HEK293 (cell line): Measurements from ENCODE around the gene ZFP91.
A peak's percentile ranks its signal among the peaks of the same experiment; 100 is the strongest.

Source experiments
- BCL11B ChIP-seq: fragments of 450-650 bp; formaldehyde crosslinking; IDR thresholded peaks from 2 replicates; pipeline ENCODE4 v1.5.1; 2016; ENCODE audit warnings: low read depth, missing biosample characterization, missing genetic modification characterization
- HOXD13 ChIP-seq: sonication (generic); formaldehyde crosslinking; IDR thresholded peaks from 2 replicates; pipeline ENCODE4 v1.8.0; 2022; ENCODE audit warnings: missing genetic modification reagents, borderline replicate concordance
- MEIS1 ChIP-seq: sonication (generic); formaldehyde crosslinking; IDR thresholded peaks from 2 replicates; pipeline ENCODE4 v1.8.1; 2022; ENCODE audit warnings: missing genetic modification reagents, mild to moderate bottlenecking, borderline replicate concordance
- OSR2 ChIP-seq: fragments of 450-650 bp; formaldehyde crosslinking; IDR thresholded peaks from 2 replicates; pipeline ENCODE4 v1.5.1; 2016; ENCODE audit warnings: missing biosample characterization, missing genetic modification characterization
- SCRT1 ChIP-seq: fragments of 450-650 bp; formaldehyde crosslinking; IDR thresholded peaks from 2 replicates; pipeline ENCODE4 v1.5.1; 2016; ENCODE audit warnings: missing biosample characterization, missing genetic modification characterization, borderline replicate concordance
- TRIM28 ChIP-seq: IDR thresholded peaks from 2 replicates; pipeline ENCODE4 v1.6.1; 2011; ENCODE audit warnings: low read length, control low read depth, borderline replicate concordance
- YY2 ChIP-seq: fragments of 450-650 bp; formaldehyde crosslinking; IDR thresholded peaks from 2 replicates; pipeline ENCODE4 v1.5.1; 2016; ENCODE audit warnings: missing biosample characterization, missing genetic modification characterization
- ZBTB1 ChIP-seq: fragments of 450-650 bp; formaldehyde crosslinking; IDR thresholded peaks from 2 replicates; pipeline ENCODE4 v1.5.1; 2016; ENCODE audit warnings: missing biosample characterization, missing genetic modification characterization
- ZFP37 ChIP-seq: fragments of 450-650 bp; formaldehyde crosslinking; IDR thresholded peaks from 2 replicates; pipeline ENCODE4 v1.5.1; 2016; ENCODE audit warnings: missing biosample characterization, missing genetic modification characterization
- ZNF114 ChIP-seq: fragments of 450-650 bp; formaldehyde crosslinking; IDR thresholded peaks from 2 replicates; pipeline ENCODE4 v1.5.0; 2017; ENCODE audit warnings: missing biosample characterization, missing genetic modification characterization
- ZNF132 ChIP-seq: fragments of 450-650 bp; formaldehyde crosslinking; IDR thresholded peaks from 2 replicates; pipeline ENCODE4 v1.5.1; 2017; ENCODE audit warnings: missing biosample characterization, missing genetic modification characterization, borderline replicate concordance
- ZNF133 ChIP-seq: fragments of 450-650 bp; formaldehyde crosslinking; IDR thresholded peaks from 2 replicates; pipeline ENCODE4 v1.5.1; 2016; ENCODE audit warnings: missing biosample characterization, missing genetic modification characterization
- ZNF140 ChIP-seq: fragments of 450-650 bp; formaldehyde crosslinking; IDR thresholded peaks from 2 replicates; pipeline ENCODE4 v1.5.1; 2016; ENCODE audit warnings: missing biosample characterization, missing genetic modification characterization
- ZNF202 ChIP-seq: fragments of 450-650 bp; formaldehyde crosslinking; IDR thresholded peaks from 2 replicates; pipeline ENCODE4 v1.5.1; 2016; ENCODE audit warnings: missing biosample characterization, missing genetic modification characterization, borderline replicate concordance
- ZNF214 ChIP-seq: fragments of 450-650 bp; formaldehyde crosslinking; IDR thresholded peaks from 2 replicates; pipeline ENCODE4 v1.5.1; 2017; ENCODE audit warnings: missing biosample characterization, mild to moderate bottlenecking, missing genetic modification characterization, borderline replicate concordance
- ZNF37A ChIP-seq: fragments of 450-650 bp; IDR thresholded peaks from 2 replicates; pipeline ENCODE4 v1.5.1; 2018; ENCODE audit warnings: missing biosample characterization, missing genetic modification characterization
- ZNF416 ChIP-seq: fragments of 450-650 bp; formaldehyde crosslinking; IDR thresholded peaks from 2 replicates; pipeline ENCODE4 v1.5.1; 2016; ENCODE audit warnings: missing biosample characterization, missing genetic modification characterization
- ZNF426 ChIP-seq: fragments of 450-650 bp; formaldehyde crosslinking; IDR thresholded peaks from 2 replicates; pipeline ENCODE4 v1.5.1; 2017; ENCODE audit warnings: missing biosample characterization, missing genetic modification characterization, mild to moderate bottlenecking, inconsistent platforms, moderate library complexity
- ZNF48 ChIP-seq: fragments of 450-650 bp; formaldehyde crosslinking; IDR thresholded peaks from 2 replicates; pipeline ENCODE4 v1.5.1; 2016; ENCODE audit warnings: missing biosample characterization, missing genetic modification characterization
- ZNF501 ChIP-seq: fragments of 450-650 bp; formaldehyde crosslinking; IDR thresholded peaks from 2 replicates; pipeline ENCODE4 v1.5.1; 2016; ENCODE audit warnings: missing biosample characterization, missing genetic modification characterization
- ZNF555 ChIP-seq: fragments of 450-650 bp; formaldehyde crosslinking; conservative IDR thresholded peaks from 2 replicates; pipeline ENCODE4 v1.5.1; 2017; ENCODE audit warnings: missing biosample characterization, mild to moderate bottlenecking, missing genetic modification characterization, inconsistent platforms
- ZNF624 ChIP-seq: fragments of 450-650 bp; formaldehyde crosslinking; IDR thresholded peaks from 2 replicates; pipeline ENCODE4 v1.5.1; 2017; ENCODE audit warnings: missing biosample characterization, missing genetic modification characterization
- ZNF670 ChIP-seq: fragments of 450-650 bp; formaldehyde crosslinking; IDR thresholded peaks from 2 replicates; pipeline ENCODE4 v1.5.1; 2016; ENCODE audit warnings: missing biosample characterization, missing genetic modification characterization, low read depth
- ZNF76 ChIP-seq: fragments of 450-650 bp; formaldehyde crosslinking; IDR thresholded peaks from 2 replicates; pipeline ENCODE4; 2016; ENCODE audit warnings: low read depth, missing biosample characterization, missing genetic modification characterization, borderline replicate concordance
- ZNF768 ChIP-seq: fragments of 450-650 bp; formaldehyde crosslinking; IDR thresholded peaks from 2 replicates; pipeline ENCODE4 v1.5.1; 2018; ENCODE audit warnings: missing biosample characterization, mild to moderate bottlenecking, missing genetic modification characterization
- TF ChIP-seq, protein P1 (sequence below): fragments of 450-650 bp; formaldehyde crosslinking; IDR thresholded peaks from 2 replicates; pipeline ENCODE4 v1.5.1; 2016; ENCODE audit warnings: missing biosample characterization, missing genetic modification characterization
- TF ChIP-seq, protein P2 (sequence below): fragments of 450-650 bp; formaldehyde crosslinking; IDR thresholded peaks from 2 replicates; pipeline ENCODE4 v1.5.1; 2017; ENCODE audit warnings: missing biosample characterization, mild to moderate bottlenecking, missing genetic modification characterization, moderate library complexity
- TF ChIP-seq, protein P3 (sequence below): fragments of 450-650 bp; IDR thresholded peaks from 2 replicates; pipeline ENCODE4 v1.5.1; 2018; ENCODE audit warnings: missing biosample characterization, missing genetic modification characterization
- TF ChIP-seq, protein P4 (sequence below): fragments of 450-650 bp; formaldehyde crosslinking; IDR thresholded peaks from 2 replicates; pipeline ENCODE4 v1.5.1; 2016; ENCODE audit warnings: missing biosample characterization, missing genetic modification characterization
- TF ChIP-seq, protein P5 (sequence below): fragments of 450-650 bp; formaldehyde crosslinking; IDR thresholded peaks from 2 replicates; pipeline ENCODE4 v1.5.1; 2016; ENCODE audit warnings: missing biosample characterization, missing genetic modification characterization
- TF ChIP-seq, protein P6 (sequence below): IDR thresholded peaks from 2 replicates; pipeline ENCODE4 v1.6.1; 2011; ENCODE audit warnings: mild to moderate bottlenecking, low read depth, low read length, borderline replicate concordance

The ZFP91 gene

DNA sequence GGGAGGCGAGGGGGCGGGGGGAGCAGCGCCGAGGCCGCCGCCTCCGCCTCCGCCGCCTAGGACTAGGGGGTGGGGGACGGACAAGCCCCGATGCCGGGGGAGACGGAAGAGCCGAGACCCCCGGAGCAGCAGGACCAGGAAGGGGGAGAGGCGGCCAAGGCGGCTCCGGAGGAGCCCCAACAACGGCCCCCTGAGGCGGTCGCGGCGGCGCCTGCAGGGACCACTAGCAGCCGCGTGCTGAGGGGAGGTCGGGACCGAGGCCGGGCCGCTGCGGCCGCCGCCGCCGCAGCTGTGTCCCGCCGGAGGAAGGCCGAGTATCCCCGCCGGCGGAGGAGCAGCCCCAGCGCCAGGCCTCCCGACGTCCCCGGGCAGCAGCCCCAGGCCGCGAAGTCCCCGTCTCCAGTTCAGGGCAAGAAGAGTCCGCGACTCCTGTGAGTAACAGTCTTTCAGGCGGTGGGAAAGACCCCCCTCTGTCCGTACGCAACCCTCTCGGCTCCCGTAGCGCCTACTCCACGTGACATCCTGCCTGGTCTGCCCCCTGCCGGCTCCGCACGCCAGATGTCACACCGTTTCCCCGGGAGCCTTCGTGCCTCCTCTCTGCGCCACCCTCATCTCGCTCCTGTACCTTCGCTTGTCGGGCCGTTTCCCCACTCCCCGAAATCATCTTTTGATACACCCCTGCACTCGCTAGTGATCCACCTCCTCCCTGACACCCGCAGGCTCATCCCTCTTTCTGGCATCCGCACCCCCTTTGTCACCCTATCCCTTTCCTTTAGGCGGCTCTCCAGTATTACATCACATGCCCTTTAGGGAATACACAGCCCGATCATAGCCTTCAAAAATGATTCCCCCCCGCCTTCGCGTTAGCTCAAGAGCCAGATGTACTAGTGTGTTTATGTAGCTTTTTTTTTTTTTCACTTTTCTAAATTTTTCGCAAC lies 598 bp downstream of the ZFP91 start (continued):
- TF ChIP-seq, protein P1, sequence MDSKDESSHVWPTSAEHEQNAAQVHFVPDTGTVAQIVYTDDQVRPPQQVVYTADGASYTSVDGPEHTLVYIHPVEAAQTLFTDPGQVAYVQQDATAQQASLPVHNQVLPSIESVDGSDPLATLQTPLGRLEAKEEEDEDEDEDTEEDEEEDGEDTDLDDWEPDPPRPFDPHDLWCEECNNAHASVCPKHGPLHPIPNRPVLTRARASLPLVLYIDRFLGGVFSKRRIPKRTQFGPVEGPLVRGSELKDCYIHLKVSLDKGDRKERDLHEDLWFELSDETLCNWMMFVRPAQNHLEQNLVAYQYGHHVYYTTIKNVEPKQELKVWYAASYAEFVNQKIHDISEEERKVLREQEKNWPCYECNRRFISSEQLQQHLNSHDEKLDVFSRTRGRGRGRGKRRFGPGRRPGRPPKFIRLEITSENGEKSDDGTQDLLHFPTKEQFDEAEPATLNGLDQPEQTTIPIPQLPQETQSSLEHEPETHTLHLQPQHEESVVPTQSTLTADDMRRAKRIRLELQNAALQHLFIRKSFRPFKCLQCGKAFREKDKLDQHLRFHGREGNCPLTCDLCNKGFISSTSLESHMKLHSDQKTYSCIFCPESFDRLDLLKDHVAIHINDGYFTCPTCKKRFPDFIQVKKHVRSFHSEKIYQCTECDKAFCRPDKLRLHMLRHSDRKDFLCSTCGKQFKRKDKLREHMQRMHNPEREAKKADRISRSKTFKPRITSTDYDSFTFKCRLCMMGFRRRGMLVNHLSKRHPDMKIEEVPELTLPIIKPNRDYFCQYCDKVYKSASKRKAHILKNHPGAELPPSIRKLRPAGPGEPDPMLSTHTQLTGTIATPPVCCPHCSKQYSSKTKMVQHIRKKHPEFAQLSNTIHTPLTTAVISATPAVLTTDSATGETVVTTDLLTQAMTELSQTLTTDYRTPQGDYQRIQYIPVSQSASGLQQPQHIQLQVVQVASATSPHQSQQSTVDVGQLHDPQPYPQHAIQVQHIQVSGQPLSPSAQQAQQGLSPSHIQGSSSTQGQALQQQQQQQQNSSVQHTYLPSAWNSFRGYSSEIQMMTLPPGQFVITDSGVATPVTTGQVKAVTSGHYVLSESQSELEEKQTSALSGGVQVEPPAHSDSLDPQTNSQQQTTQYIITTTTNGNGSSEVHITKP (tag by site-specific recombination): peak; percentile 94
- no peak for TF ChIP-seq ZNF555 (tag by site-specific recombination)
- TF ChIP-seq, protein P2, sequence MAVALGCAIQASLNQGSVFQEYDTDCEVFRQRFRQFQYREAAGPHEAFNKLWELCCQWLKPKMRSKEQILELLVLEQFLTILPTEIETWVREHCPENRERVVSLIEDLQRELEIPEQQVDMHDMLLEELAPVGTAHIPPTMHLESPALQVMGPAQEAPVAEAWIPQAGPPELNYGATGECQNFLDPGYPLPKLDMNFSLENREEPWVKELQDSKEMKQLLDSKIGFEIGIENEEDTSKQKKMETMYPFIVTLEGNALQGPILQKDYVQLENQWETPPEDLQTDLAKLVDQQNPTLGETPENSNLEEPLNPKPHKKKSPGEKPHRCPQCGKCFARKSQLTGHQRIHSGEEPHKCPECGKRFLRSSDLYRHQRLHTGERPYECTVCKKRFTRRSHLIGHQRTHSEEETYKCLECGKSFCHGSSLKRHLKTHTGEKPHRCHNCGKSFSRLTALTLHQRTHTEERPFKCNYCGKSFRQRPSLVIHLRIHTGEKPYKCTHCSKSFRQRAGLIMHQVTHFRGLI (tag by site-specific recombination): no peak
- TF ChIP-seq ZNF140: no peak
- TF ChIP-seq ZNF48 (tag by site-specific recombination): no peak
- TF ChIP-seq ZBTB1: 0 out of 2 replicates have a peak, but pooled peaks have one; percentile 20
- no peak for TF ChIP-seq BCL11B (tag by site-specific recombination)
- TF ChIP-seq ZNF202 (tag by site-specific recombination): no peak
- no peak for TF ChIP-seq ZNF133 (tag by site-specific recombination)
- TF ChIP-seq MEIS1 (CRISPR knock-in tag): no peak
- TF ChIP-seq TRIM28: no peak
- peak; percentile 85 for TF ChIP-seq ZNF501 (tag by site-specific recombination)
- TF ChIP-seq ZNF132 (tag by site-specific recombination): no peak
- TF ChIP-seq YY2: no peak
- no peak for TF ChIP-seq ZNF416 (tag by site-specific recombination)
- no peak for TF ChIP-seq SCRT1
- TF ChIP-seq, protein P3, sequence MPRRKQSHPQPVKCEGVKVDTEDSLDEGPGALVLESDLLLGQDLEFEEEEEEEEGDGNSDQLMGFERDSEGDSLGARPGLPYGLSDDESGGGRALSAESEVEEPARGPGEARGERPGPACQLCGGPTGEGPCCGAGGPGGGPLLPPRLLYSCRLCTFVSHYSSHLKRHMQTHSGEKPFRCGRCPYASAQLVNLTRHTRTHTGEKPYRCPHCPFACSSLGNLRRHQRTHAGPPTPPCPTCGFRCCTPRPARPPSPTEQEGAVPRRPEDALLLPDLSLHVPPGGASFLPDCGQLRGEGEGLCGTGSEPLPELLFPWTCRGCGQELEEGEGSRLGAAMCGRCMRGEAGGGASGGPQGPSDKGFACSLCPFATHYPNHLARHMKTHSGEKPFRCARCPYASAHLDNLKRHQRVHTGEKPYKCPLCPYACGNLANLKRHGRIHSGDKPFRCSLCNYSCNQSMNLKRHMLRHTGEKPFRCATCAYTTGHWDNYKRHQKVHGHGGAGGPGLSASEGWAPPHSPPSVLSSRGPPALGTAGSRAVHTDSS (tag by site-specific recombination): no peak
- TF ChIP-seq ZNF114 (tag by site-specific recombination): no peak
- TF ChIP-seq ZNF37A (tag by site-specific recombination): no peak
- TF ChIP-seq, protein P4, sequence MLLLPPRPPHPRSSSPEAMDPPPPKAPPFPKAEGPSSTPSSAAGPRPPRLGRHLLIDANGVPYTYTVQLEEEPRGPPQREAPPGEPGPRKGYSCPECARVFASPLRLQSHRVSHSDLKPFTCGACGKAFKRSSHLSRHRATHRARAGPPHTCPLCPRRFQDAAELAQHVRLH (tag by site-specific recombination): peak; percentile 49; the same call in 1 of the 2 replicates
- no peak for TF ChIP-seq ZNF426
- TF ChIP-seq, protein P5, sequence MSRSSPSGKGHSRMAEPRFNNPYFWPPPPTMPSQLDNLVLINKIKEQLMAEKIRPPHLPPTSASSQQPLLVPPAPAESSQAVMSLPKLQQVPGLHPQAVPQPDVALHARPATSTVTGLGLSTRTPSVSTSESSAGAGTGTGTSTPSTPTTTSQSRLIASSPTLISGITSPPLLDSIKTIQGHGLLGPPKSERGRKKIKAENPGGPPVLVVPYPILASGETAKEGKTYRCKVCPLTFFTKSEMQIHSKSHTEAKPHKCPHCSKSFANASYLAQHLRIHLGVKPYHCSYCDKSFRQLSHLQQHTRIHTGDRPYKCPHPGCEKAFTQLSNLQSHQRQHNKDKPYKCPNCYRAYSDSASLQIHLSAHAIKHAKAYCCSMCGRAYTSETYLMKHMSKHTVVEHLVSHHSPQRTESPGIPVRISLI (tag by site-specific recombination): 0 out of 2 replicates have a peak, but pooled peaks have one; percentile 41
- no peak for TF ChIP-seq ZNF670 (tag by site-specific recombination)
- no peak for TF ChIP-seq ZNF214 (tag by site-specific recombination)
- TF ChIP-seq HOXD13: no peak
- no peak for TF ChIP-seq ZNF624
- TF ChIP-seq, protein P6, sequence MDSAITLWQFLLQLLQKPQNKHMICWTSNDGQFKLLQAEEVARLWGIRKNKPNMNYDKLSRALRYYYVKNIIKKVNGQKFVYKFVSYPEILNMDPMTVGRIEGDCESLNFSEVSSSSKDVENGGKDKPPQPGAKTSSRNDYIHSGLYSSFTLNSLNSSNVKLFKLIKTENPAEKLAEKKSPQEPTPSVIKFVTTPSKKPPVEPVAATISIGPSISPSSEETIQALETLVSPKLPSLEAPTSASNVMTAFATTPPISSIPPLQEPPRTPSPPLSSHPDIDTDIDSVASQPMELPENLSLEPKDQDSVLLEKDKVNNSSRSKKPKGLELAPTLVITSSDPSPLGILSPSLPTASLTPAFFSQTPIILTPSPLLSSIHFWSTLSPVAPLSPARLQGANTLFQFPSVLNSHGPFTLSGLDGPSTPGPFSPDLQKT: no peak
- TF ChIP-seq ZFP37 (tag by site-specific recombination): peak; percentile 83
- peak; percentile 58; the same call in 1 of the 2 replicates for TF ChIP-seq ZNF76 (tag by site-specific recombination)
- TF ChIP-seq ZNF768 (tag by site-specific recombination): no peak
- peak; percentile 53; the same call in 1 of the 2 replicates for TF ChIP-seq OSR2 (tag by site-specific recombination)
